GM21723 (cell line): Measurements from ENCODE around the gene DUSP11.
"Not testable (repeated sequence)": the region's sequence is repeated elsewhere in the genome, so short reads cannot be mapped to it uniquely, and the experiment has no call there.

Experiments
- ATAC-seq: cut with Tn5 transposase; IDR thresholded peaks from one replicate; pipeline ENCODE4 v1.9.1; 2021; ENCODE audit warnings: mild to moderate bottlenecking, moderate library complexity; ENCODE audit not compliant: unreplicated experiment

Gene DUSP11

DNA sequence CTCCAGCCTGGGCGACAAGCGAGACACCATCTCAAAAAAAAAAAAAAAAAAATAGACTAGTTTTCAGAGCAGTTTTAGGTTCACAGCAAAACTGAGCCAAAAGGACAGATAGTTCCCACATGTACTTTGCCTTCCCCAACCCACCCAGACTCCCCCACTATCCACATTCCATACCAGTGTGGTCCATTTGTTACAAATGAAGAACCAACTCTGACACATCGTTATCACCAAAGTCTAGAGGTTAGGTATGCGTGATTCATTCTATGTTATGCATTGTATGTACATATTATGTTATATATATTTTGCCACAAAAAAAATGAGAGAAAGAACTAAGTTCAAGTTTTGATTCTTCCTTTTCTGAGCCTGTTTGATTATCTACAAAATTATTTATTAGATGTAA lies 3.5 kb downstream of the DUSP11 start:
- ATAC-seq, result no peak

GRCh38 chr2:73772819-73773218 lies 7.1 kb downstream of the DUSP11 start:
- no peak for ATAC-seq

GRCh38 chr2:73770725-73771124 lies 9.2 kb downstream of the DUSP11 start:
- no peak for ATAC-seq

DNA sequence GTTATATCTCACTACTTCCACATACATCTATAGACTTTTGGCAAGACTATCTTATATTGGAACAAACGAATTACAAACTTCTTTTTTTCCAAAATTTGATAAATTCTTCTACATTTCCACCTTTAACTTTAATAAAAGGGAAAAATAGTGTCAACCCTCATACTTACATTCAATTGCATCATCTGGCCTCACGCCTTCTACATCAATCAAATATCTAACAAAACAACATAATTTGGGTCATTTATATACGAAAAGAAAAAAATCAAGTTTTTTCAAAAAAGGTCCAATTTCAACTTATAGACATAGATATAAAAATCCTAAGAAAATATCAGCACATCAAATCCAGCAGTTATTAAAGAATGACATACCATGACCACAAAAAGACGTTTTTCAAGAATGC lies 12.9 kb downstream of the DUSP11 start:
- ATAC-seq, result no peak

- no peak for ATAC-seq
Observed at GRCh38 chr2:73766349-73766748, 13.6 kb downstream of the DUSP11 start.

DNA sequence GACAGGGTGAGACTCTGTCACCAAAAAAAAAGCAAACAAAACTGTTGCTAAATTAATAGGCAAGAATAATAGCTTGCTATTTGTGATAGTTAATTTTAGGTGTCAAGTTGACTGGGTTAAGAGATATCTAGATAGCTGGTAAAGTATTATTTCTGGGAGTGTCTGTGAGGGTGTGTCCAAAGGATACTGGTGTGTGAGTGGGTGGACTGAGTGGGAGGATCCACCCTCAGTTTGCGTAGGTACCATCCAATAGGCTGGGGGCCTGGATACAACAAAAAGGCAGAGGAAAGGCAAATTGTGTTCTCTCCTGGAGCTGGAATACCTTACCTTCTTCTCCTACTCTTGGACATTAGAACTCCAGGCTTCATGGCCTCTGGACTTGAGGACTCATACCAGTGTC lies 15.0 kb downstream of the DUSP11 start:
- ATAC-seq, result no peak

DNA sequence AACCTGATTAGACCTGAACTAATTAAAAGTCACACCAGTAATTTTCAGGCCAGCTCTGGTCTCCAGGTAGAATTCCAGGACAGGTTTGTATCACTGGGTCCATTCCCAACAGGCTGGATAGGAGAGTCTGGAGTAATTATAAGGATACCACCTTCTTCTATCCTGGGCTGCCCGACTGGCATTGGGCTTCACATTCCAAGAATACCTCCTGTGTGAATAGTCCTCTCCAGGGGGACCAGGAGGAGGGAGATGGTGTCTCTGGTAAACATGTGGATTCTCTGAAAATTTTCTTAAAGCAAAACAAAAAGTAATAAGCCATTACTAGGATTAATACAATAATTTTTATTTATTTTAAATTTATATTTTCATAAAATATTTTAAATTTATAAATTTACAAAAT lies 17.3 kb downstream of the DUSP11 start:
- no peak for ATAC-seq

DNA sequence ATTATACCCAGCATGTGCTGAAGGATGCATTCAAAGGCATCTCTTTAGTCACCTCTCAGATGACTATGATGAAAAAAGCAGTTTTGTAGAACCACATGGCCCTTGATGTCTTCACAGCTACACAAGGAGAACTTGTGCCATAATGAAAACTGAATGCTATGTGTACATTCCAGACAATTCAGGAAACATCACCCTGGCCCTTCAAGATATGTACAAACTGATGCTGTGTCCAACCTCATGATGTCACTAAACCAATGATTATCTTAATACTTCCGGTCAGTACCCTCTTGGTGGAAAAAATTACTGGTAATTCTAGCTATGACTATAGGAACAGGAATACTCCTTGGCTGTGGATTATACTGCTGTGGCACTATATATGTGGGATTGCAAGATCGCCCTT lies 20.0 kb downstream of the DUSP11 start:
- ATAC-seq, result no peak

GRCh38 chr2:73759285-73759764 lies 20.6 kb downstream of the DUSP11 start:
- no peak for ATAC-seq

- ATAC-seq, result not testable (repeated sequence)
Observed at GRCh38 chr2:73754332-73754731, 25.6 kb downstream of the DUSP11 start.

- ATAC-seq, result no peak
Observed at GRCh38 chr2:73749314-73749713, 30.6 kb downstream of the DUSP11 start.

GRCh38 chr2:73746877-73747208 lies 33.1 kb downstream of the DUSP11 start:
- ATAC-seq, result no peak

GRCh38 chr2:73746015-73746876 lies 33.7 kb downstream of the DUSP11 start:
- no peak for ATAC-seq

- no peak for ATAC-seq
Observed at GRCh38 chr2:73740767-73741166, 39.1 kb downstream of the DUSP11 start.

GRCh38 chr2:73739101-73739500 lies 40.8 kb downstream of the DUSP11 start:
- ATAC-seq, result no peak

- ATAC-seq, result peak; percentile 96
Observed at GRCh38 chr2:73736855-73737779, 42.8 kb downstream of the DUSP11 start, which contains the start of gene TPRKB. TSS of gene TPRKB (minus strand) at chr2:73737345. CDS start at chr2:73734569, 2,776 bp downstream.

- peak; percentile 13 for ATAC-seq
Observed at GRCh38 chr2:73736378-73736777, 43.5 kb downstream of the DUSP11 start.

DNA sequence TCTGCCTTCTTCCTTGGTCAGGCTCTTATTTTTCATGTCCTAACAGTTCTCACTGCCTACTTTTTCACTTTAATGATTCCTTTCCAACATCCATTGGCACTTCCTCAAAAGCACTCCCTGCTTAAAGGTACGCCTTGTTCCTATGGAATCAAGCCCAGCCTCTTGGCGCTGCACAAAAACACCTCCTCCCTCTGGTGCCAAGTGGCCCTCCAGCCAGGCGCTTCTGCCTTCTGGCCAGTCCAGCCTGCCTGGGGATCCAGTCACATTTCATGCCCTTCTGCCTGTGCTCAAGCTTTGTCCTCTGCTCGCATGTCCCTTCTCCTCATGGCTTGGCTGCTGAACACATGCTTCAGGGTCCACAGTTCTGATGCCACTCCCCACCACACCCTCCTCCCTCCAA lies 49.1 kb downstream of the DUSP11 start:
- ATAC-seq, result no peak

DNA sequence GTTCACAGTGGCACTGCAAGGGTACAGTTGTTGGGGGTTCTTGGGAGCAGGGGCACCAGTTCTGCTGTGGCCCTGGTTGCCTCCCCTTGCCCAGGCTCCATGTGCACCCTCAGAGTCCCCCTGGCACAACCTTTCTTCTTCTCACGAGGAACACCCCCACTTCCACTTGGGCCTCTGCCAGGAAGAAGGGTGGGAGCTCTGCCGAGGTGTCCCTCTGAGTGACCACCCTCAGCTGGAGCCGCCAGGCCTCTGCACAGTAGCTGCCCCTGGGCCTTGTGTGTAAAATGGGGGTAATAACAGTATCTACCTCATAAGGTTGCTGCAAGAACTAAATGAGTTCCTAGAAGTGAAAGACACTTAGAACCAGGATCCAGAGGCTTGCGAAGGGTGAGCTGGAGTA lies 51.2 kb downstream of the DUSP11 start:
- ATAC-seq, result no peak

DNA sequence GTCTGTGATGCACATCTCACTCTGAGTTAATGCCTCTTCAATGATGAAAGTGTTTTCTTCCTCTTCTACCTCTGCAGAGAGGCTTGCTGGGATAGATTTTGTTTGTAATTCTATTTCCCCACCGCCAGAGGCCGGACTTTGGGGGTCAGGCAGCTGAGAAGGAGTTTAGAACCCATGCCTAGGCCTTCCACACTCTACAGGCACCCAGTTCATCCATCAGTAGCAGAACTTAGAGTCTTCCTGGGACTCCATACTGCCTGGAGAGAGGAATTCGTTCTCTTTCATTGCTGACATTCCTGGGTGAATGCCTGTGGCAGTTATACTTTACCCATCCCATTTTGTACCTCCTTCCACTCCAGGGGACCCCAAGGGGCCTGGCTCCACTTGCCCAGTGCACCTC lies 51.9 kb downstream of the DUSP11 start:
- no peak for ATAC-seq

DNA sequence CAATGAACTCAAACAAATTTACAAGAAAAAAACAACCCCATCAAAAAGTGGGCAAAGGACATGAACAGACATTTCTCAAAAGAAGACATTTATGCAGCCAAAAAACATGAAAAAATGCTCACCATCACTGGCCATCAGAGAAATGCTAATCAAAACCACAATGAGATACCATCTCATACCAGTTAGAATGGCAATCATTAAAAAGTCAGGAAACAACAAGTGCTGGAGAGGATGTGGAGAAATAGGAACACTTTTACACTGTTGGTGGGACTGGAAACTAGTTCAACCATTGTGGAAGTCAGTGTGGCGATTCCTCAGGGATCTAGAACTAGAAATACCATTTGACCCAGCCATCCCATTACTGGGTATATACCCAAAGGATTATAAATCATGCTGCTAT lies 53.2 kb downstream of the DUSP11 start:
- ATAC-seq, result not testable (repeated sequence)
